ENCODE measurements around the gene PIK3C2G. TPM values are rescaled to one million over a fixed set of nuclear protein-coding genes. Genes with fewer than 3 reads are reported as not detected.

The PIK3C2G gene
- total RNA-seq, 3 donors from 2014 or later = 0.23 to 0.43 (median 0.32) TPM

GRCh38 chr12:18646286-18646890, 385.1 kb downstream of the PIK3C2G start:
- Histone ChIP-seq H3K4me1 (ENCODE audit: low read depth) (no peaks in the 10 kb centered on the region), H3K4me3 (no peak overlapping the region), H3K9me3 (no peaks in the 10 kb centered on the region), H3K36me3 (ENCODE audit: low read depth) (no peaks in the 10 kb centered on the region)
- DNase-seq (no peak), ATAC-seq (no peak)
- intact Hi-C loops (cut with DNase I, micrococcal nuclease) = no loop called here
- TF ChIP-seq, protein P1, sequence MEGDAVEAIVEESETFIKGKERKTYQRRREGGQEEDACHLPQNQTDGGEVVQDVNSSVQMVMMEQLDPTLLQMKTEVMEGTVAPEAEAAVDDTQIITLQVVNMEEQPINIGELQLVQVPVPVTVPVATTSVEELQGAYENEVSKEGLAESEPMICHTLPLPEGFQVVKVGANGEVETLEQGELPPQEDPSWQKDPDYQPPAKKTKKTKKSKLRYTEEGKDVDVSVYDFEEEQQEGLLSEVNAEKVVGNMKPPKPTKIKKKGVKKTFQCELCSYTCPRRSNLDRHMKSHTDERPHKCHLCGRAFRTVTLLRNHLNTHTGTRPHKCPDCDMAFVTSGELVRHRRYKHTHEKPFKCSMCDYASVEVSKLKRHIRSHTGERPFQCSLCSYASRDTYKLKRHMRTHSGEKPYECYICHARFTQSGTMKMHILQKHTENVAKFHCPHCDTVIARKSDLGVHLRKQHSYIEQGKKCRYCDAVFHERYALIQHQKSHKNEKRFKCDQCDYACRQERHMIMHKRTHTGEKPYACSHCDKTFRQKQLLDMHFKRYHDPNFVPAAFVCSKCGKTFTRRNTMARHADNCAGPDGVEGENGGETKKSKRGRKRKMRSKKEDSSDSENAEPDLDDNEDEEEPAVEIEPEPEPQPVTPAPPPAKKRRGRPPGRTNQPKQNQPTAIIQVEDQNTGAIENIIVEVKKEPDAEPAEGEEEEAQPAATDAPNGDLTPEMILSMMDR (IDR thresholded peaks at IDR 0.05) = no peak

GRCh38 chr12:18651525-18651924, 390.2 kb downstream of the PIK3C2G start:
- Histone ChIP-seq H3K4me3 (no peak overlapping the region), H3K4me1 (ENCODE audit: low read depth) (no peaks in the 10 kb centered on the region), H3K36me3 (ENCODE audit: low read depth) (no peaks in the 10 kb centered on the region), H3K9me3 (no peaks in the 10 kb centered on the region)
- no peak for DNase-seq
- intact Hi-C loops (cut with DNase I, micrococcal nuclease) = no loop called here
- TF ChIP-seq, protein P1 (IDR thresholded peaks at IDR 0.05) = no peak
- no peak for ATAC-seq

GRCh38 chr12:18652596-18652995, 391.3 kb downstream of the PIK3C2G start:
- DNase-seq (no peak), ATAC-seq (no peak)
- TF ChIP-seq, protein P1 (IDR thresholded peaks at IDR 0.05) = no peak
- Histone ChIP-seq H3K36me3 (ENCODE audit: low read depth) (no peaks in the 10 kb centered on the region), H3K4me3 (no peak overlapping the region), H3K9me3 (no peaks in the 10 kb centered on the region), H3K4me1 (ENCODE audit: low read depth) (no peaks in the 10 kb centered on the region)
- intact Hi-C loops (cut with DNase I, micrococcal nuclease) = no loop called here

DNA sequence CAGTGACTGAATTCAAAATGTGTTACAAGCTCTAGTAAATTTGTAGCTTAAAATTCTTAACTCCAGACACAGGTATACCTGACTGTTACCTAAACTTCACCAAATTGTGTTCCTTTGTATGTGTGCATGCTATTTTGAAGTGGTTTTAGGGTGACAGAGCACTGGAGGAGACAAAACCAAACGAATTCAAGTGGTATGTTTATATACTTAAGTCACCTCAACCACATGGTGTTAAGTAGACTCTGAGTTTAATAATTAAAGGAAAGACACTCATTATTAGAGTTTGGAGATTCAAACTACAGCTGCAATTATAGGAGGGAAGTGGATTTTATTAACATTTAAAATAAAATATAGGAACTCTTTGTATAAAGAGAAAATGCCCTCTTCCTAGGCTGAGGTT, 392.1 kb downstream of the PIK3C2G start:
- DNase-seq (no peak), ATAC-seq (no peak)
- H3K36me3 ChIP-seq (ENCODE audit: low read depth) = no peaks in the 10 kb centered on the region
- H3K9me3 ChIP-seq = no peaks in the 10 kb centered on the region
- intact Hi-C loops (cut with DNase I, micrococcal nuclease) = no loop called here
- no peaks in the 10 kb centered on the region for H3K4me1 ChIP-seq (ENCODE audit: low read depth)
- TF ChIP-seq, protein P1 (IDR thresholded peaks at IDR 0.05) = no peak
- H3K4me3 ChIP-seq = no peak overlapping the region

DNA sequence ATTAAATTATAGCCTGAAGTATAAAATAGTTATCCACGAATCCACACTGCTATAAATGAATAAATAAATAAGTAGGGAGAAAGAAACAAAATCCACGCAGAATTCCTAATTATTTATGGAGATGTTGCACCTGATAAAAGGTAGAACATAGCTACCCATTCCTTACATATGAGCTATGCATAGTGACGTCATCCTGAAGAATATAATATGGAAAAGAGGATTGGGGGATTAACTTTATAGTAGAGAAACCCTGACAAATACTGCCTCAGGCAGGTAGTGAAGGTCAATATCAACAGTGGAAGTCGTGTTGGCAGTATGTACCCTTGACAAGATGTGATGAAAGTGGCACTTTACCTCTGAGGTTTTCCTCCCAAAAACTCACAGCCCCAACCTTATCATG, 394.0 kb downstream of the PIK3C2G start:
- TF ChIP-seq, protein P1 (IDR thresholded peaks at IDR 0.05) = no peak
- Histone ChIP-seq H3K9me3 (no peaks in the 10 kb centered on the region), H3K4me1 (ENCODE audit: low read depth) (no peaks in the 10 kb centered on the region), H3K4me3 (no peak overlapping the region), H3K36me3 (ENCODE audit: low read depth) (no peaks in the 10 kb centered on the region)
- DNase-seq (no peak), ATAC-seq (no peak)
- intact Hi-C loops (cut with DNase I, micrococcal nuclease) = no loop called here

DNA sequence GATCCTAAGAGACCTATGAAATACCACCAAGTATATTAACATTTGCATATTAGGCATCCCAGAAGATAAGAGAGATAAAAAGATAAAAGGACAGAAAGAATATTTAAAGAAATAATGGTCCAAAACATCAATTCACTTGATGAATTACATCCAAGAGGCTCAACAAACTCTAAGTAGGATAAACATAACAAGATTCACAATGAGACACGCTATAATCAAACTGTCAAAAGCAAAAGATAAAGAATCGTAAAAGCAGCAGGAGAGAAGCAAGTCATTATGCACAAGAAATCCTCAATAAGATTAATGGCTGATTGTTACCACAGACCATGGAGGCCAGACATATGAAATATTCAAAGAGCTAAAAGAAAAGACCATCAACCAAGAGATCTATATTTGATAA, 396.9 kb downstream of the PIK3C2G start:
- H3K4me3 ChIP-seq = no peak overlapping the region
- no peaks in the 10 kb centered on the region for H3K36me3 ChIP-seq (ENCODE audit: low read depth)
- TF ChIP-seq, protein P1 (IDR thresholded peaks at IDR 0.05) = no peak
- ATAC-seq = no peak
- intact Hi-C loops (cut with DNase I, micrococcal nuclease) = no loop called here
- DNase-seq = no peak
- H3K4me1 ChIP-seq (ENCODE audit: low read depth) = no peaks in the 10 kb centered on the region
- no peaks in the 10 kb centered on the region for H3K9me3 ChIP-seq

All from mucosa of descending colon (tissue), 3 donors.